ENCODE results near the gene BRPF1. TPM values are rescaled to one million over a fixed set of nuclear protein-coding genes. Genes with fewer than 3 reads are reported as not detected.

Gene BRPF1
- total RNA-seq, 1 experiment from 2014 or later = 24.7 TPM

DNA sequence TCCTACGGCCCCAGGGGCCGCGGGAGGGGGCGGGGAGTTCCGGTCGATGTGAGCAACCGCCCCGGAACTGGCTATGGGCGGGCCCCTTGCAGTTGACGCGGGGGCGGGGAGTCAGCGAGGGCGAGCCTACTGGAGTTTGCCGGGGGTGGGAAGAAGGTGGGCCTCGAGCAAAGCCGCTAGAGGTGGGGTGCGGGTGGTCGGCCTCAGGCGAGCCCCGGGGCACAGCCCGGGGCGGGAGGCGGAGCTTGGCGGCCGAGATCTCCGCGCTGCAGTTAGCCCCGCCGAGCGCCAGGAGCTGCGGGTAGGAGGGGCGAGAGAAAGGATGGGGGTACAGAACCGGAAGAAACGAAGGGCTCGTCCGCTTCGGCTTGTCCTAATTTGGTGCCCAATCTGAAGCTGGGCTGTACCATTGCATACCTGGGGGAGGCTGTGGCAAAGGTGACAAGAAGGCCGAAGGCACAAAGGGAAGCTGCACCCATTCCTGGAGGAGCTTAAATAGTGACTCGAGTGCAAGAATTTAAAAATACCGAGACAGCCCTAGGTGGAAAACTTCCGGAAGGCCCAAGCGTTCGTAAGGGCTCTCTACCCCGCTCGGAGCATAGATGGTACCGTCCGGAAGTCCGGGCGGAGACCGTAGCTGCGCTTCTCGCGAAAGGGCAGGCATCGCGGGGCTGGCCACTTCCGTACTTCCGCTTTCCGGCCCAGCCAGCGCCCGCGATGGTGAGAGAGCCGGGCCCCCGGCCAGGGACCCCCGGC lies 61.0 kb downstream of the BRPF1 start, which contains the start of the genes ARPC4 and TADA3:
ARPC4 (plus strand) TSS at position 678 of the 756 bp plus-strand sequence; CDS start at position 718, 40 bp downstream.
TADA3 (minus strand) TSS at position 69 of the 756 bp plus-strand sequence. CDS start 1,007 bp downstream, outside the sequence.
- Mint-ChIP-seq H3K27me3 (ENCODE audit: insufficient read depth, unreplicated experiment) (no peaks in the 10 kb centered on the region), H3K4me1 (ENCODE audit: low read depth, unreplicated experiment) (peaks cover 10% of the 10 kb centered on the region), H3K27ac (ENCODE audit: unreplicated experiment) (peak within 1 kb of the TSS; percentile 100), H3K36me3 (ENCODE audit: insufficient read depth, unreplicated experiment) (peaks cover 75% of the 10 kb centered on the region), H3K4me3 (ENCODE audit: unreplicated experiment) (peak within 1 kb of the TSS; percentile 92), H3K9me3 (ENCODE audit: unreplicated experiment) (no peaks in the 10 kb centered on the region)
- no peaks in the 10 kb centered on the region for H3K9me3 ChIP-seq
- CTCF ChIA-PET = interaction anchor here (0.5 to 1.5 kb wide), 7 partner anchors 10 to 190 kb away, joined by 3 to 6 read pairs (median 4); partner anchors contain the start of genes BRPF1 and OGG1
- no TSS peak for BruUV-seq (replicated peaks)
- TF ChIP-seq, protein P1, sequence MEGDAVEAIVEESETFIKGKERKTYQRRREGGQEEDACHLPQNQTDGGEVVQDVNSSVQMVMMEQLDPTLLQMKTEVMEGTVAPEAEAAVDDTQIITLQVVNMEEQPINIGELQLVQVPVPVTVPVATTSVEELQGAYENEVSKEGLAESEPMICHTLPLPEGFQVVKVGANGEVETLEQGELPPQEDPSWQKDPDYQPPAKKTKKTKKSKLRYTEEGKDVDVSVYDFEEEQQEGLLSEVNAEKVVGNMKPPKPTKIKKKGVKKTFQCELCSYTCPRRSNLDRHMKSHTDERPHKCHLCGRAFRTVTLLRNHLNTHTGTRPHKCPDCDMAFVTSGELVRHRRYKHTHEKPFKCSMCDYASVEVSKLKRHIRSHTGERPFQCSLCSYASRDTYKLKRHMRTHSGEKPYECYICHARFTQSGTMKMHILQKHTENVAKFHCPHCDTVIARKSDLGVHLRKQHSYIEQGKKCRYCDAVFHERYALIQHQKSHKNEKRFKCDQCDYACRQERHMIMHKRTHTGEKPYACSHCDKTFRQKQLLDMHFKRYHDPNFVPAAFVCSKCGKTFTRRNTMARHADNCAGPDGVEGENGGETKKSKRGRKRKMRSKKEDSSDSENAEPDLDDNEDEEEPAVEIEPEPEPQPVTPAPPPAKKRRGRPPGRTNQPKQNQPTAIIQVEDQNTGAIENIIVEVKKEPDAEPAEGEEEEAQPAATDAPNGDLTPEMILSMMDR (IDR thresholded peaks at IDR 0.05; ENCODE audit: insufficient read depth in 1 of 2, low read depth in 1 of 2, low read length in 1 of 2, severe bottlenecking in 1 of 2, unreplicated experiment in 1 of 2) = no peak
- H3K4me3 ChIP-seq (ENCODE audit: low read depth, low read length) = peak within 1 kb of the TSS; percentile 80
- no peaks in the 10 kb centered on the region for H3K27me3 ChIP-seq (replicated peaks; ENCODE audit: control insufficient read depth, insufficient read depth, low read length)
- H3K4me1 ChIP-seq = 0 out of 2 replicates have a peak, but pooled peaks cover 6% of the 10 kb centered on the region
- peaks cover 3% of the 10 kb centered on the region for H3K36me3 ChIP-seq (ENCODE audit: control insufficient read depth, insufficient read depth, low read length)
- POLR2A ChIA-PET = interaction anchor here (0.5 to 1.4 kb wide), 19 partner anchors 10 to 456 kb away, joined by 3 to 14 read pairs (median 4); partner anchors contain the start of genes FANCD2, IL17RE, MTMR14 and OGG1
- DNase-seq = peak; percentile 92 to 93
- intact Hi-C loops (cut with micrococcal nuclease; ENCODE audit: unreplicated experiment) = loop anchor here (1.0 kb wide), 1 partner anchor 42 kb away; no protein-coding TSS in a partner anchor

DNA sequence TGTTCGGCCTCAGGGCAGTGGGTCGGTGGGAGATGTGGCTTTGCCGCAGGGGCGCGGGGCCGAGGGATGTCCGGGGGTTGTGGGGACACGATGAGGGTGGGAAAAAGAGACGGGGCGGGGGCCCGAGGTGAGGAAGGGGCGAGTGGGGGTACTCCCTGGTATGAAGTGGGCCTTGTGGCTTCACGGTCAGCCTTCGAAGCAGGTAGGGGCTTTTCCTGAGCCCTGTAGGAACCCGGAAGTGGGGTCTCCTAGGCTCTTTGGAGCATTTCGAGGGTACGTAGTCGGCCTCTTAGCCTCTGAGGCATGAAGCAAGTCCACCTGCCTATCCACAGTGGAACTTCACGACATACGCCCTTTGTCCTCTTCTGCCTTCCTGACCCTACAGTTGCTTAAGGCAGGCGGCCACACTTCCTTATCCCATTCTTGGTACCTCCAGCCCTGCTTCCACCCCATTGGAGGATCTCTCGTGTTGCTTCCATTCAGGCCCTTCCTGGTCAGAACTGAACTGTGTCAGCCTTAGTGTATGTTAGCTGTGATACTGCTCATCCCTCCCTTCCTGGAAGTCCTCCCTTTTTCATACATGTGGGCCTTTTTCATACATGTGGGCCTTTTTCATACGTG lies 61.7 kb downstream of the BRPF1 start:
- peak overlapping the region; percentile 80 for H3K4me3 ChIP-seq (ENCODE audit: low read depth, low read length)
- peaks cover 78% of the 10 kb centered on the region for H3K36me3 Mint-ChIP-seq (ENCODE audit: insufficient read depth, unreplicated experiment)
- peaks cover 6% of the 10 kb centered on the region for H3K36me3 ChIP-seq (ENCODE audit: control insufficient read depth, insufficient read depth, low read length)
- intact Hi-C loops (cut with micrococcal nuclease; ENCODE audit: unreplicated experiment) = no loop called here
- peak overlapping the region; percentile 100 for H3K27ac Mint-ChIP-seq (ENCODE audit: unreplicated experiment)
- 0 out of 2 replicates have a peak, but pooled peaks cover 6% of the 10 kb centered on the region for H3K4me1 ChIP-seq
- no peaks in the 10 kb centered on the region for H3K27me3 Mint-ChIP-seq (ENCODE audit: insufficient read depth, unreplicated experiment)
- H3K9me3 ChIP-seq = no peaks in the 10 kb centered on the region
- H3K9me3 Mint-ChIP-seq (ENCODE audit: unreplicated experiment) = no peaks in the 10 kb centered on the region
- peak; percentile 50 to 69 for DNase-seq
- BruUV-seq (replicated peaks) = TSS peak; percentile 49
- H3K27me3 ChIP-seq (replicated peaks; ENCODE audit: control insufficient read depth, insufficient read depth, low read length) = no peaks in the 10 kb centered on the region
- H3K4me1 Mint-ChIP-seq (ENCODE audit: low read depth, unreplicated experiment) = peaks cover 6% of the 10 kb centered on the region
- peak overlapping the region; percentile 92 for H3K4me3 Mint-ChIP-seq (ENCODE audit: unreplicated experiment)
- TF ChIP-seq, protein P1 (IDR thresholded peaks at IDR 0.05; ENCODE audit: insufficient read depth in 1 of 2, low read depth in 1 of 2, low read length in 1 of 2, severe bottlenecking in 1 of 2, unreplicated experiment in 1 of 2) = no peak
- ChIA-PET CTCF (interaction anchor here (0.8 to 1.5 kb wide), 6 partner anchors 11 to 153 kb away, joined by 3 to 6 read pairs (median 4); partner anchors contain the start of genes BRPF1 and OGG1), POLR2A (interaction anchor here (0.5 to 1.4 kb wide), 19 partner anchors 11 to 455 kb away, joined by 3 to 14 read pairs (median 4); partner anchors contain the start of genes FANCD2, IL17RE, MTMR14 and OGG1)

DNA sequence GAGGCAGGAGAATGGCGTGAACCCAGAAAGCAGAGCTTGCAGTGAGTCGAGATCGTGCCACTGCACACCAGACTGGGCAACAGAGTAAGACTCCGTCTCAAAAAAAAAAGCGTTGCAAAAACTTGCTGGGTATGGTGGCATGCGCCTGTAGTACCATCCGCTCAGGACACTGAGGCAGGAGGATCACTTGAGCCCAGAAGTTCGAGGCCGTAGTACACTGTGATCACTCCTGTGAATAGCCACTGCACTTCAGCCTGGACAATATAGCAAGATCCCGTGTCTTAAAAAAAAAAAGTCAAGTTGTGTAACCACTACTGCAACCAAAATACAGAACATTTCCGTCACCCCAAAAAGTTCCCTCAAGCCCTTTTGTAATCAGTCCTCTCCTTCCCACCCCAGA lies 62.9 kb downstream of the BRPF1 start:
- H3K9me3 ChIP-seq = no peaks in the 10 kb centered on the region
- no peaks in the 10 kb centered on the region for H3K27me3 ChIP-seq (replicated peaks; ENCODE audit: control insufficient read depth, insufficient read depth, low read length)
- H3K4me1 ChIP-seq = 0 out of 2 replicates have a peak, but pooled peaks cover 6% of the 10 kb centered on the region
- H3K4me3 Mint-ChIP-seq (ENCODE audit: unreplicated experiment) = peak overlapping the region; percentile 92
- H3K27ac Mint-ChIP-seq (ENCODE audit: unreplicated experiment) = no peak overlapping the region
- H3K27me3 Mint-ChIP-seq (ENCODE audit: insufficient read depth, unreplicated experiment) = no peaks in the 10 kb centered on the region
- intact Hi-C loops (cut with micrococcal nuclease; ENCODE audit: unreplicated experiment) = no loop called here
- H3K36me3 Mint-ChIP-seq (ENCODE audit: insufficient read depth, unreplicated experiment) = peaks cover 77% of the 10 kb centered on the region
- H3K36me3 ChIP-seq (ENCODE audit: control insufficient read depth, insufficient read depth, low read length) = peaks cover 4% of the 10 kb centered on the region
- H3K9me3 Mint-ChIP-seq (ENCODE audit: unreplicated experiment) = no peaks in the 10 kb centered on the region
- peaks cover 6% of the 10 kb centered on the region for H3K4me1 Mint-ChIP-seq (ENCODE audit: low read depth, unreplicated experiment)
- H3K4me3 ChIP-seq (ENCODE audit: low read depth, low read length) = no peak overlapping the region
- POLR2A ChIA-PET = no interaction called here
- BruUV-seq (replicated peaks) = no TSS peak
- no peak for DNase-seq
- TF ChIP-seq, protein P1 (IDR thresholded peaks at IDR 0.05; ENCODE audit: insufficient read depth in 1 of 2, low read depth in 1 of 2, low read length in 1 of 2, severe bottlenecking in 1 of 2, unreplicated experiment in 1 of 2) = no peak
- CTCF ChIA-PET = no interaction called here

Data from Caco-2 (cell line).